CD14-positive monocyte (primary cell): ENCODE data around the gene PFDN5. TPM values are rescaled to one million over a fixed set of nuclear protein-coding genes. Genes with fewer than 3 reads are reported as not detected.

Experiments
- DNase-seq, 3 donors: peaks; one replicate each; pipeline ENCODE4 v3.0.0-alpha.2; 2011 to 2022
- H2AFZ ChIP-seq: 2 replicates; pipeline ENCODE4 v1.6.0; 2012; ENCODE audit warnings: mild to moderate bottlenecking, low read depth, low read length, inconsistent platforms; ENCODE audit not compliant: insufficient read depth, poor library complexity, severe bottlenecking
- H3K27ac ChIP-seq, 2 donors: 1 replicate in 1 of 2; 2 replicates in 1 of 2; pipeline ENCODE4 v1.5.1; 2012 to 2013; ENCODE audit warnings: low read length in 2 of 2, control low read depth in 1 of 2, inconsistent platforms in 1 of 2, low read depth in 1 of 2, mild to moderate bottlenecking in 1 of 2
- H3K27me3 ChIP-seq, 2 donors: one replicate each; pipeline versions ENCODE4 v1.6.0 to v1.6.1; 2011 to 2013; ENCODE audit warnings: low read length in 2 of 2; ENCODE audit not compliant: control insufficient read depth in 2 of 2, insufficient read depth in 2 of 2
- H3K36me3 ChIP-seq, 2 donors: replicated peaks in 1 of 2; 1 replicate in 1 of 2; 2 replicates in 1 of 2; pipeline versions ENCODE4 v1.5.1 to v1.6.1; 2012 to 2013; ENCODE audit warnings: low read length in 2 of 2, control low read depth in 1 of 2, inconsistent platforms in 1 of 2, mild to moderate bottlenecking in 1 of 2; ENCODE audit not compliant: insufficient read depth in 2 of 2, control insufficient read depth in 1 of 2
- H3K4me1 ChIP-seq, 2 donors: 1 replicate in 1 of 2; 2 replicates in 1 of 2; pipeline versions ENCODE4 v1.5.1 to v1.6.1; 2012 to 2013; ENCODE audit warnings: low read length in 2 of 2, control low read depth in 1 of 2, inconsistent platforms in 1 of 2, mild to moderate bottlenecking in 1 of 2, moderate library complexity in 1 of 2; ENCODE audit not compliant: insufficient read depth in 2 of 2, control insufficient read depth in 1 of 2
- H3K4me2 ChIP-seq: replicated peaks from 2 replicates; pipeline ENCODE3; 2012; ENCODE audit warnings: low read length, moderate library complexity, mild to moderate bottlenecking; ENCODE audit not compliant: poor library complexity, severe bottlenecking; ENCODE audit errors: extremely low read depth
- H3K4me3 ChIP-seq, 3 experiments: fragments of 200-600 bp in 1 of 3; sonication (generic) in 1 of 3; replicated peaks in 1 of 3; 1 replicate in 2 of 3; 2 replicates in 1 of 3; pipeline ENCODE4 v1.5.1; 2011 to 2013; ENCODE audit warnings: low read length in 3 of 3, mild to moderate bottlenecking in 3 of 3, control low read depth in 2 of 3, low read depth in 2 of 3, inconsistent platforms in 1 of 3, moderate library complexity in 1 of 3
- H3K79me2 ChIP-seq: 2 replicates; pipeline ENCODE4 v1.6.0; 2012; ENCODE audit warnings: mild to moderate bottlenecking, control low read depth, inconsistent platforms, low read length, moderate library complexity; ENCODE audit not compliant: insufficient read depth
- H3K9ac ChIP-seq: 2 replicates; pipeline ENCODE4 v1.6.0; 2017; ENCODE audit warnings: low read length, mild to moderate bottlenecking; ENCODE audit not compliant: insufficient read depth, poor library complexity, severe bottlenecking
- H3K9me3 ChIP-seq, 2 donors: replicated peaks in 1 of 2; 1 replicate in 1 of 2; 2 replicates in 1 of 2; pipeline versions ENCODE4 v1.5.1 to v1.6.1; 2012 to 2013; ENCODE audit warnings: low read length in 2 of 2, control low read depth in 1 of 2; ENCODE audit not compliant: control insufficient read depth in 1 of 2, insufficient read depth in 1 of 2
- H4K20me1 ChIP-seq: 2 replicates; pipeline ENCODE4 v1.6.0; 2012; ENCODE audit warnings: mild to moderate bottlenecking, low read length, control low read depth, moderate library complexity; ENCODE audit not compliant: insufficient read depth
- H3K27ac Mint-ChIP-seq, 7 donors: one replicate each; pipeline ENCODE4 v1.8.0; 2020; ENCODE audit warnings: mild to moderate bottlenecking in 7 of 7, mixed read lengths in 7 of 7, moderate library complexity in 6 of 7, inconsistent platforms in 2 of 7
- H3K27me3 Mint-ChIP-seq, 3 donors: one replicate each; pipeline ENCODE4 v1.8.0; 2021 to 2022; ENCODE audit warnings: low read depth in 3 of 3, mild to moderate bottlenecking in 3 of 3, mixed read lengths in 3 of 3, moderate library complexity in 3 of 3, inconsistent platforms in 1 of 3
- H3K36me3 Mint-ChIP-seq, 2 donors: one replicate each; pipeline ENCODE4 v1.8.0; 2020; ENCODE audit warnings: mixed read lengths in 2 of 2, inconsistent platforms in 1 of 2, mild to moderate bottlenecking in 1 of 2
- H3K4me1 Mint-ChIP-seq: one replicate; pipeline ENCODE4 v1.8.0; 2020; ENCODE audit warnings: mild to moderate bottlenecking, mixed read lengths
- H3K4me3 Mint-ChIP-seq, 2 donors: one replicate each; pipeline ENCODE4 v1.8.0; 2020; ENCODE audit warnings: mild to moderate bottlenecking in 2 of 2, mixed read lengths in 2 of 2, moderate library complexity in 1 of 2
- H3K9me3 Mint-ChIP-seq, 7 donors: one replicate each; pipeline ENCODE4 v1.8.0; 2020 to 2022; ENCODE audit warnings: mixed read lengths in 7 of 7, mild to moderate bottlenecking in 6 of 7, moderate library complexity in 6 of 7, inconsistent platforms in 2 of 7
- CTCF ChIP-seq: fragments of 200-600 bp; IDR thresholded peaks from one replicate; pipeline ENCODE4 v1.8.0; 2022; ENCODE audit warnings: antibody characterized with exemption, mild to moderate bottlenecking
- WGBS: methylation state at CpG from one replicate; pipeline ENCODE4 v1.1.5; 2013; ENCODE audit warnings: missing lambda C conversion rate; ENCODE audit not compliant: insufficient coverage; 5-methylcytosine and 5-hydroxymethylcytosine counted together
- intact Hi-C, 2 donors: fragments of 100-400 bp; cut with micrococcal nuclease; formaldehyde crosslinking; loops; one replicate each; pipeline versions ENCODE4 v1.15.0 to v1.15.1; 2023
- polyA minus RNA-seq: library from RNA; depleted of rRNA, polyadenylated mRNA; stranded (reverse); fragments of >200 nt; gene quantifications from 2 replicates; pipeline ENCODE4 v1.2.3, GENCODE V29; 2012
- polyA plus RNA-seq, 3 donors: library from polyadenylated mRNA; depleted of rRNA in 1 of 3; unstranded in 2 of 3; stranded (reverse) in 1 of 3; fragments of 300-500 nt in 2 of 3; fragments of >200 nt in 1 of 3; fragmentation: Illumina TruSeq in 2 of 3; gene quantifications; 1 replicate in 2 of 3; 2 replicates in 1 of 3; pipeline ENCODE4 v1.2.3, GENCODE V29; 2012 to 2021
- total RNA-seq, 12 experiments: library from RNA in 1 of 12; stranded (reverse) in 1 of 12; fragments of 120-200 nt in 1 of 12; gene quantifications; one replicate each; pipeline ENCODE4 v1.2.4 and lab custom pipeline; 2013 to 2026; ENCODE audit warnings: mixed read lengths in 6 of 12, inconsistent platforms in 1 of 12

The PFDN5 gene
- total RNA-seq (2013), result 1,855 TPM
- polyA plus RNA-seq, result 1,000 to 10,000 TPM; 1,474 to 2,196 (median 1,751) TPM
- polyA minus RNA-seq, result 483 and 666 TPM in 2 replicates
- total RNA-seq (lab: John Stamatoyannopoulos, UW), result 5.6 to 29.2 (median 13.1) reads per million in 11 experiments

- Histone ChIP-seq H3K4me1 (peaks cover 50 to 53% of the 10 kb centered on the region in 2 donors), H4K20me1 (no peaks in the 10 kb centered on the region), H3K9ac (peak within 1 kb of the TSS; percentile 89), H3K27ac (peak within 1 kb of the TSS; percentile 78 to 97), H3K4me3 (peak within 1 kb of the TSS; percentile 96 to 97 (median 97)), H3K79me2 (peaks cover 29% of the 10 kb centered on the region), H3K4me2 (peak within 1 kb of the TSS; percentile 96), H2AFZ (peak within 1 kb of the TSS; percentile 86), H3K9me3 (no peaks in the 10 kb centered on the region), H3K27me3 (no peaks in the 10 kb centered on the region), H3K36me3 (peaks cover 15 to 33% of the 10 kb centered on the region in 2 donors)
- intact Hi-C loops, result loop anchor here in 1 of 2 donors (5.0 kb wide), 1 partner anchor 157 kb away; the partner anchor contains the start of gene PCBP2
- 0% methylated on average over 24 of the region's 42 CpGs for WGBS
- Mint-ChIP-seq H3K27me3 (peaks cover 0 to 2% (median 0%) of the 10 kb centered on the region in 3 donors), H3K4me1 (peaks cover 50% of the 10 kb centered on the region), H3K36me3 (peaks cover 23 to 47% of the 10 kb centered on the region in 2 donors), H3K9me3 (peaks cover 0 to 2% (median 0%) of the 10 kb centered on the region in 7 donors), H3K4me3 (peak within 1 kb of the TSS; percentile 96 to 97), H3K27ac (peak within 1 kb of the TSS; percentile 96 to 100 (median 99))
- DNase-seq, result peak; percentile 79 to 87 (median 80)
- TF ChIP-seq CTCF, result no peak
Observed at GRCh38 chr12:53295070-53295890, at the start of gene PFDN5. TSS of gene PFDN5 (plus strand) at chr12:53295542. CDS start at chr12:53295568, 26 bp downstream.

- Mint-ChIP-seq H3K9me3 (no peaks in the 10 kb centered on the region), H3K36me3 (peaks cover 12 to 23% of the 10 kb centered on the region in 2 donors), H3K27ac (peak overlapping the region; percentile 84 to 97 (median 94)), H3K4me3 (peak overlapping the region; percentile 94 to 98), H3K4me1 (peaks cover 43% of the 10 kb centered on the region), H3K27me3 (no peaks in the 10 kb centered on the region)
- peak; percentile 54 to 71 (median 69) for DNase-seq
- Histone ChIP-seq H3K4me3 (peak overlapping the region; percentile 72 to 98 (median 90)), H3K79me2 (peaks cover 32% of the 10 kb centered on the region), H3K4me1 (peaks cover 30 to 45% of the 10 kb centered on the region in 2 donors), H4K20me1 (peaks cover 19% of the 10 kb centered on the region), H3K4me2 (peak overlapping the region; percentile 99), H3K36me3 (peaks cover 8 to 22% of the 10 kb centered on the region in 2 donors), H2AFZ (peak overlapping the region; percentile 95), H3K27me3 (no peaks in the 10 kb centered on the region), H3K9me3 (no peaks in the 10 kb centered on the region), H3K9ac (peak overlapping the region; percentile 90), H3K27ac (peak overlapping the region; percentile 59 to 93)
- TF ChIP-seq CTCF, result peak; percentile 45
- WGBS, result 0% methylated on average over 37 of the region's 51 CpGs
- intact Hi-C loops, result loop anchor here (2.0 to 5.0 kb wide), 2 partner anchors 34 to 35 kb away; no protein-coding TSS in a partner anchor
Observed at GRCh38 chr12:53251477-53252348, 43.6 kb upstream of the PFDN5 start.
